ENCODE results near the gene THUMPD3. TPM values are rescaled to one million over a fixed set of nuclear protein-coding genes. Genes with fewer than 3 reads are reported as not detected.

THUMPD3 gene
- total RNA-seq, 1 experiment from 2014 or later = 63.0 TPM

DNA sequence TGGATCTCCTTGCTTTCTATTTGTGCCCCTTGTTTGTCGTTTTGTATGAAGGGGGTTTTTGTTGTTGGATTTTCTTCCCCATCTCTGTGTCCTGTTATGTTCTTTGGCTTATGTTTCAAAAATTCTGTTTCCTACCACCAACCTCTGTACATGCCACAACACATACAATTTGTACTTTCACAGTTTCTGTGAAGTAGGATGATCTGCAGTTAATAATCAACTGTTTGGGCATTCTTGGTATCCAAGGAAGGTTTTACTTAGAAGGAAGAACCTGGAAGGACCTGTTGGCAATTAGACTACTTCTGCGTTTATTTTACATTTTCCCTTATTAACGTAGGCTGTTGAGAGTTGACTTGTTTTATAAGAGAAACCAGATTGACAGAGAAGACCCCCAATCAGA lies 42.9 kb downstream of the THUMPD3 start:
- no peaks in the 10 kb centered on the region for H3K27me3 Mint-ChIP-seq (ENCODE audit: insufficient read depth, unreplicated experiment)
- no peak overlapping the region for H3K4me3 Mint-ChIP-seq (ENCODE audit: unreplicated experiment)
- peaks cover 9% of the 10 kb centered on the region for H3K36me3 Mint-ChIP-seq (ENCODE audit: insufficient read depth, unreplicated experiment)
- H3K9me3 Mint-ChIP-seq (ENCODE audit: unreplicated experiment) = peaks cover 7% of the 10 kb centered on the region
- POLR2A ChIA-PET = interaction anchor here (0.5 to 4.1 kb wide), 5 partner anchors 10 to 43 kb away, joined by 3 to 67 read pairs (median 15); partner anchors contain the start of gene THUMPD3
- CTCF ChIA-PET = no interaction called here
- BruUV-seq (replicated peaks) = no TSS peak
- intact Hi-C loops (cut with micrococcal nuclease) = no loop called here
- TF ChIP-seq, protein P1, sequence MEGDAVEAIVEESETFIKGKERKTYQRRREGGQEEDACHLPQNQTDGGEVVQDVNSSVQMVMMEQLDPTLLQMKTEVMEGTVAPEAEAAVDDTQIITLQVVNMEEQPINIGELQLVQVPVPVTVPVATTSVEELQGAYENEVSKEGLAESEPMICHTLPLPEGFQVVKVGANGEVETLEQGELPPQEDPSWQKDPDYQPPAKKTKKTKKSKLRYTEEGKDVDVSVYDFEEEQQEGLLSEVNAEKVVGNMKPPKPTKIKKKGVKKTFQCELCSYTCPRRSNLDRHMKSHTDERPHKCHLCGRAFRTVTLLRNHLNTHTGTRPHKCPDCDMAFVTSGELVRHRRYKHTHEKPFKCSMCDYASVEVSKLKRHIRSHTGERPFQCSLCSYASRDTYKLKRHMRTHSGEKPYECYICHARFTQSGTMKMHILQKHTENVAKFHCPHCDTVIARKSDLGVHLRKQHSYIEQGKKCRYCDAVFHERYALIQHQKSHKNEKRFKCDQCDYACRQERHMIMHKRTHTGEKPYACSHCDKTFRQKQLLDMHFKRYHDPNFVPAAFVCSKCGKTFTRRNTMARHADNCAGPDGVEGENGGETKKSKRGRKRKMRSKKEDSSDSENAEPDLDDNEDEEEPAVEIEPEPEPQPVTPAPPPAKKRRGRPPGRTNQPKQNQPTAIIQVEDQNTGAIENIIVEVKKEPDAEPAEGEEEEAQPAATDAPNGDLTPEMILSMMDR (IDR thresholded peaks at IDR 0.05; ENCODE audit: unreplicated experiment) = no peak
- H3K4me1 Mint-ChIP-seq (ENCODE audit: insufficient read depth, unreplicated experiment) = peaks cover 48% of the 10 kb centered on the region
- H3K27ac Mint-ChIP-seq (ENCODE audit: low read depth, unreplicated experiment) = peak overlapping the region; percentile 24
- no peak for DNase-seq (ENCODE audit: unreplicated experiment)

DNA sequence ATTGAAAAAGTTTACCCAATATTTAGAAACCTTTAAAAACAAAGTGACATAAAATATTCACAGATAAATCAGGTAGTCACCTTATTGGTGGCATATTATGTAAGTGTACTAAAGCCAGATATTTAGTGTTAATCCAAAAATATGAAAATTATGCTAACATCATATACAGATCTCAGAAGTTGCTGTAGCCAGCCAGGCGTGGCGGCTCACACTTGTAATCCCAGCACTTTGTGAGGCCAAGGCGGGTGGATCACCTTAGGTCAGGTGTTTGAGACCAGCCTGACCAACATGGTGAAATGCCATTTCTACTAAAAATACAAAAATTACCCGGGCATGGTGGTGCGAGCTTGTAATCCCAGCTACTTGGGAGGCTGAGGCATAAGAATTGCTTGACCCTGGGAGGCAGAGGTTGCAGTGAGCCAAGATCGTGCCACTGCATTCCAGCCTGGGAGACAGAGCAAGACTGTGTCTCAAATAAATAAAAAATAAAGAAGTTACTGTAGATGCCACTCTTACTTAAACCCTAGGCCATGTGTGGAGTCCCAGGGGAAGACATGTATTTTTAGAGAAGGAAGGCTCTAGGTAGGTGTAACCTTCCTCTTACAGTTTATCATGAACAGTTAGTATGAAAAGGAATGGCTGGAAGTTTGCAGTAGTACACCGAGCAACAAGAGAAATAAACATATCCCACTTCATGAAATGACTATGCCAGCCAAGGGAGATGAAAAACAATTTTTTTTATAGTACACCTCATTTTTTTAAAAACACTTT lies 44.2 kb downstream of the THUMPD3 start:
- CTCF ChIA-PET = interaction anchor here (0.7 to 0.8 kb wide), 2 partner anchors 9 kb away, joined by 3 to 7 read pairs; partner anchors contain the start of gene SETD5
- Mint-ChIP-seq H3K9me3 (ENCODE audit: unreplicated experiment) (peaks cover 7% of the 10 kb centered on the region), H3K4me3 (ENCODE audit: unreplicated experiment) (no peak overlapping the region), H3K36me3 (ENCODE audit: insufficient read depth, unreplicated experiment) (peaks cover 9% of the 10 kb centered on the region), H3K27ac (ENCODE audit: low read depth, unreplicated experiment) (no peak overlapping the region), H3K4me1 (ENCODE audit: insufficient read depth, unreplicated experiment) (peaks cover 35% of the 10 kb centered on the region), H3K27me3 (ENCODE audit: insufficient read depth, unreplicated experiment) (no peaks in the 10 kb centered on the region)
- intact Hi-C loops (cut with micrococcal nuclease) = no loop called here
- BruUV-seq (replicated peaks) = no TSS peak
- POLR2A ChIA-PET = interaction anchor here (0.8 to 1.5 kb wide), 4 partner anchors 10 to 16 kb away, joined by 3 to 6 read pairs (median 5); no protein-coding TSS in a partner anchor
- TF ChIP-seq, protein P1 (IDR thresholded peaks at IDR 0.05; ENCODE audit: unreplicated experiment) = no peak
- no peak for DNase-seq (ENCODE audit: unreplicated experiment)

DNA sequence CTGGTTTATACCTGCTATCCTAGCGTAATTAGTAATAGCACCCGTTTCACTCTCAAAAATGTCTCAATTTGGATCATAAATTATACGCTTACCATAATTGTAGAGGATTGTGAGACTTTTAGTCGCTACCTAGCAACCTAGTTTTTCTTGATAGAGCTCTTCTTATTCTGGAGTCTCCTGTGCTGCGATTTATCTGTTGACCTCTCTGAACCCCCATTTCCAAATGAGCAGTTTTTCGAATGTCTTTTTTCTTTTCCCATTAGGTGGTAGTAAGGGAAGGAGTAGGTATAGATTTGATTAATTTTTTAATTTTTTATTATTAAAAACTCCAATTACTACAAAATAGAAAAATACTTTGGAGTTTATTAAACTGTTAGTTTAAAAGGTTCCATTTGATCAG lies 45.2 kb downstream of the THUMPD3 start:
- POLR2A ChIA-PET = interaction anchor here (0.8 to 1.5 kb wide), 4 partner anchors 11 to 444 kb away, joined by 4 to 10 read pairs (median 6); no protein-coding TSS in a partner anchor
- Mint-ChIP-seq H3K36me3 (ENCODE audit: insufficient read depth, unreplicated experiment) (peaks cover 9% of the 10 kb centered on the region), H3K4me1 (ENCODE audit: insufficient read depth, unreplicated experiment) (peaks cover 25% of the 10 kb centered on the region), H3K27ac (ENCODE audit: low read depth, unreplicated experiment) (no peak overlapping the region), H3K9me3 (ENCODE audit: unreplicated experiment) (peaks cover 7% of the 10 kb centered on the region), H3K27me3 (ENCODE audit: insufficient read depth, unreplicated experiment) (no peaks in the 10 kb centered on the region), H3K4me3 (ENCODE audit: unreplicated experiment) (no peak overlapping the region)
- BruUV-seq (replicated peaks) = no TSS peak
- CTCF ChIA-PET = no interaction called here
- intact Hi-C loops (cut with micrococcal nuclease) = no loop called here
- no peak for DNase-seq (ENCODE audit: unreplicated experiment)
- TF ChIP-seq, protein P1 (IDR thresholded peaks at IDR 0.05; ENCODE audit: unreplicated experiment) = no peak

DNA sequence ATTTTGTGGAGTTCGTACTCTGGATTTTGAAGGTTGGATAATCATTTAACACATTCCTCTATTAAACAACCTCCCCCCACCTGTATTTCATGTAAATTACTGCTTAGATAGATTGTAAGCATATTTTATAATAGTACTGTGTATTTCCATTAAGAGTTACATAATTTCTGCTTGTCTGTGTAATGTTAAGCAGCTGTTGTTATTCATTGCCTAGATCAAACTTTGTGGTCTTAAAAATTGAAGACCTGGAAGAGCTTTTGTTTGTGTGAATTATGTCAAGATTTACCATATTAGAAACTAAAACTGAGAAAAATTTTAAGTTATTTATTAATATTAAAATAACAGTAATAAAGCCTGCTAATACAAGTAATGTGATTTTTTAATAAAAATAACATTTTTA lies 45.7 kb downstream of the THUMPD3 start:
- H3K9me3 Mint-ChIP-seq (ENCODE audit: unreplicated experiment) = peaks cover 7% of the 10 kb centered on the region
- intact Hi-C loops (cut with micrococcal nuclease) = no loop called here
- ChIA-PET CTCF (no interaction called here), POLR2A (interaction anchor here (0.8 to 1.5 kb wide), 3 partner anchors 12 to 444 kb away, joined by 4 to 10 read pairs (median 6); no protein-coding TSS in a partner anchor)
- H3K27ac Mint-ChIP-seq (ENCODE audit: low read depth, unreplicated experiment) = no peak overlapping the region
- H3K4me1 Mint-ChIP-seq (ENCODE audit: insufficient read depth, unreplicated experiment) = peaks cover 24% of the 10 kb centered on the region
- peaks cover 9% of the 10 kb centered on the region for H3K36me3 Mint-ChIP-seq (ENCODE audit: insufficient read depth, unreplicated experiment)
- DNase-seq (ENCODE audit: unreplicated experiment) = no peak
- BruUV-seq (replicated peaks) = no TSS peak
- H3K27me3 Mint-ChIP-seq (ENCODE audit: insufficient read depth, unreplicated experiment) = no peaks in the 10 kb centered on the region
- TF ChIP-seq, protein P1 (IDR thresholded peaks at IDR 0.05; ENCODE audit: unreplicated experiment) = no peak
- H3K4me3 Mint-ChIP-seq (ENCODE audit: unreplicated experiment) = no peak overlapping the region
